ENCODE results near the gene ZPR1. TPM values are rescaled to one million over a fixed set of nuclear protein-coding genes. Genes with fewer than 3 reads are reported as not detected.

Gene ZPR1
- total RNA-seq, 6 experiments from 2014 or later = 55.9 to 71.8 (median 64.4) TPM

GRCh38 chr11:116777056-116777455, 10.8 kb downstream of the ZPR1 start:
- Mint-ChIP-seq H3K36me3 (ENCODE audit: low read depth) (peaks cover 46% of the 10 kb centered on the region), H3K4me3 (no peak overlapping the region), H3K9me3 (no peaks in the 10 kb centered on the region), H3K27me3 (ENCODE audit: insufficient read depth) (no peaks in the 10 kb centered on the region; the same call in none of the 2 replicates), H3K4me1 (ENCODE audit: low read depth) (peaks cover 35% of the 10 kb centered on the region), H3K27ac (no peak overlapping the region)
- DNase-seq = no peak
- no peak for TF ChIP-seq CTCF (IDR thresholded peaks at IDR 0.05)

GRCh38 chr11:116776522-116776984, 11.3 kb downstream of the ZPR1 start:
- H3K27ac Mint-ChIP-seq = no peak overlapping the region
- H3K4me3 Mint-ChIP-seq = no peak overlapping the region
- no peaks in the 10 kb centered on the region; the same call in none of the 2 replicates for H3K27me3 Mint-ChIP-seq (ENCODE audit: insufficient read depth)
- no peak for DNase-seq
- TF ChIP-seq CTCF (IDR thresholded peaks at IDR 0.05) = no peak
- H3K9me3 Mint-ChIP-seq = no peaks in the 10 kb centered on the region
- H3K36me3 Mint-ChIP-seq (ENCODE audit: low read depth) = peaks cover 44% of the 10 kb centered on the region
- H3K4me1 Mint-ChIP-seq (ENCODE audit: low read depth) = peaks cover 39% of the 10 kb centered on the region

GRCh38 chr11:116775975-116776374, 11.8 kb downstream of the ZPR1 start:
- Mint-ChIP-seq H3K27ac (no peak overlapping the region), H3K27me3 (ENCODE audit: insufficient read depth) (no peaks in the 10 kb centered on the region; the same call in 1 of the 2 replicates), H3K9me3 (no peaks in the 10 kb centered on the region), H3K36me3 (ENCODE audit: low read depth) (peaks cover 38% of the 10 kb centered on the region), H3K4me1 (ENCODE audit: low read depth) (peaks cover 39% of the 10 kb centered on the region), H3K4me3 (no peak overlapping the region)
- DNase-seq = no peak
- no peak for TF ChIP-seq CTCF (IDR thresholded peaks at IDR 0.05)

GRCh38 chr11:116774661-116775060, 13.2 kb downstream of the ZPR1 start:
- Mint-ChIP-seq H3K27ac (0 out of 2 replicates have a peak overlapping the region, but pooled peaks have one; percentile 24), H3K9me3 (no peaks in the 10 kb centered on the region), H3K4me1 (ENCODE audit: low read depth) (peaks cover 35% of the 10 kb centered on the region), H3K36me3 (ENCODE audit: low read depth) (peaks cover 37% of the 10 kb centered on the region), H3K4me3 (no peak overlapping the region), H3K27me3 (ENCODE audit: insufficient read depth) (no peaks in the 10 kb centered on the region; the same call in 1 of the 2 replicates)
- DNase-seq = no peak
- no peak for TF ChIP-seq CTCF (IDR thresholded peaks at IDR 0.05)

GRCh38 chr11:116773203-116774097, 14.4 kb downstream of the ZPR1 start:
- Mint-ChIP-seq H3K4me3 (peak overlapping the region; percentile 96), H3K9me3 (no peaks in the 10 kb centered on the region), H3K27ac (peak overlapping the region; percentile 91), H3K36me3 (ENCODE audit: low read depth) (peaks cover 32% of the 10 kb centered on the region), H3K4me1 (ENCODE audit: low read depth) (peaks cover 35% of the 10 kb centered on the region), H3K27me3 (ENCODE audit: insufficient read depth) (no peaks in the 10 kb centered on the region; the same call in 1 of the 2 replicates)
- no peak for DNase-seq
- TF ChIP-seq CTCF (IDR thresholded peaks at IDR 0.05) = no peak
